ENCODE results near the gene FHIT. TPM values are rescaled to one million over a fixed set of nuclear protein-coding genes. Genes with fewer than 3 reads are reported as not detected.

FHIT gene
- total RNA-seq, 2 experiments from 2014 or later: 9.6 to 9.7 TPM

- no peaks in the 10 kb centered on the region for H3K27me3 Mint-ChIP-seq
- H3K27ac Mint-ChIP-seq: no peak overlapping the region
- ChIA-PET POLR2A (no interaction called here), CTCF (no interaction called here)
- no peaks in the 10 kb centered on the region for H3K36me3 Mint-ChIP-seq (ENCODE audit: low read depth)
- H3K9me3 Mint-ChIP-seq: no peaks in the 10 kb centered on the region
- no peaks in the 10 kb centered on the region for H3K4me1 Mint-ChIP-seq
- DNase-seq: no peak
- H3K4me3 Mint-ChIP-seq: no peak overlapping the region
Observed at GRCh38 chr3:60322298-60322856, 928.9 kb downstream of the FHIT start.

- no peak for DNase-seq
- H3K9me3 Mint-ChIP-seq: peaks cover 4% of the 10 kb centered on the region
- no peak overlapping the region for H3K27ac Mint-ChIP-seq
Observed at GRCh38 chr3:60319179-60319858, 931.9 kb downstream of the FHIT start.

GRCh38 chr3:60316121-60316797 is 935.0 kb downstream of the FHIT start:
- no peak for DNase-seq
- POLR2A ChIA-PET: no interaction called here
- no peaks in the 10 kb centered on the region for H3K36me3 Mint-ChIP-seq (ENCODE audit: low read depth)
- peaks cover 4% of the 10 kb centered on the region for H3K9me3 Mint-ChIP-seq
- H3K27ac Mint-ChIP-seq: no peak overlapping the region
- no peaks in the 10 kb centered on the region for H3K27me3 Mint-ChIP-seq
- CTCF ChIA-PET: no interaction called here
- H3K4me3 Mint-ChIP-seq: no peak overlapping the region
- no peaks in the 10 kb centered on the region for H3K4me1 Mint-ChIP-seq

More at GRCh38 chr3:60319179-60319858, 931.9 kb downstream of the FHIT start:
- Mint-ChIP-seq H3K27me3 (no peaks in the 10 kb centered on the region), H3K4me1 (no peaks in the 10 kb centered on the region), H3K36me3 (ENCODE audit: low read depth) (no peaks in the 10 kb centered on the region), H3K4me3 (no peak overlapping the region)
- POLR2A ChIA-PET: no interaction called here
- CTCF ChIA-PET: no interaction called here

- Mint-ChIP-seq H3K36me3 (ENCODE audit: low read depth) (no peaks in the 10 kb centered on the region), H3K4me1 (no peaks in the 10 kb centered on the region), H3K27me3 (no peaks in the 10 kb centered on the region), H3K4me3 (no peak overlapping the region), H3K27ac (no peak overlapping the region), H3K9me3 (peaks cover 4% of the 10 kb centered on the region)
- ChIA-PET POLR2A (no interaction called here), CTCF (no interaction called here)
- no peak for DNase-seq
Observed at GRCh38 chr3:60313951-60314461, 937.2 kb downstream of the FHIT start.

- ChIA-PET CTCF (no interaction called here), POLR2A (no interaction called here)
- Mint-ChIP-seq H3K4me3 (no peak overlapping the region), H3K9me3 (peaks cover 4% of the 10 kb centered on the region), H3K36me3 (ENCODE audit: low read depth) (no peaks in the 10 kb centered on the region), H3K4me1 (no peaks in the 10 kb centered on the region), H3K27me3 (no peaks in the 10 kb centered on the region), H3K27ac (no peak overlapping the region)
- no peak for DNase-seq
Observed at GRCh38 chr3:60313231-60313798, 937.9 kb downstream of the FHIT start.

- H3K4me1 Mint-ChIP-seq: no peaks in the 10 kb centered on the region
- CTCF ChIA-PET: no interaction called here
- no peak overlapping the region for H3K27ac Mint-ChIP-seq
- no peak for DNase-seq
- no peaks in the 10 kb centered on the region for H3K9me3 Mint-ChIP-seq
- no peak overlapping the region for H3K4me3 Mint-ChIP-seq
- H3K36me3 Mint-ChIP-seq (ENCODE audit: low read depth): no peaks in the 10 kb centered on the region
- H3K27me3 Mint-ChIP-seq: no peaks in the 10 kb centered on the region
- POLR2A ChIA-PET: no interaction called here
Observed at GRCh38 chr3:60309539-60310268, 941.5 kb downstream of the FHIT start.

GRCh38 chr3:60308808-60309207 is 942.4 kb downstream of the FHIT start:
- Mint-ChIP-seq H3K27me3 (no peaks in the 10 kb centered on the region), H3K36me3 (ENCODE audit: low read depth) (no peaks in the 10 kb centered on the region)
- POLR2A ChIA-PET: no interaction called here

GRCh38 chr3:60307562-60308199 is 943.6 kb downstream of the FHIT start:
- no peaks in the 10 kb centered on the region for H3K9me3 Mint-ChIP-seq
- H3K27me3 Mint-ChIP-seq: no peaks in the 10 kb centered on the region
- no peaks in the 10 kb centered on the region for H3K4me1 Mint-ChIP-seq
- DNase-seq: no peak
- CTCF ChIA-PET: no interaction called here
- no peak overlapping the region for H3K27ac Mint-ChIP-seq
- H3K36me3 Mint-ChIP-seq (ENCODE audit: low read depth): no peaks in the 10 kb centered on the region
- POLR2A ChIA-PET: no interaction called here
- H3K4me3 Mint-ChIP-seq: no peak overlapping the region

More at GRCh38 chr3:60308808-60309207, 942.4 kb downstream of the FHIT start:
- CTCF ChIA-PET: no interaction called here
- Mint-ChIP-seq H3K27ac (no peak overlapping the region), H3K4me3 (no peak overlapping the region), H3K4me1 (no peaks in the 10 kb centered on the region), H3K9me3 (no peaks in the 10 kb centered on the region)
- no peak for DNase-seq

- H3K27ac Mint-ChIP-seq: no peak overlapping the region
- CTCF ChIA-PET: no interaction called here
Observed at GRCh38 chr3:60304112-60304511, 947.1 kb downstream of the FHIT start.

GRCh38 chr3:60303160-60303559 is 948.1 kb downstream of the FHIT start:
- peaks cover 5% of the 10 kb centered on the region for H3K9me3 Mint-ChIP-seq
- no peaks in the 10 kb centered on the region for H3K4me1 Mint-ChIP-seq
- no peaks in the 10 kb centered on the region for H3K27me3 Mint-ChIP-seq
- H3K27ac Mint-ChIP-seq: no peak overlapping the region
- ChIA-PET POLR2A (no interaction called here), CTCF (no interaction called here)
- H3K36me3 Mint-ChIP-seq (ENCODE audit: low read depth): no peaks in the 10 kb centered on the region
- no peak for DNase-seq
- no peak overlapping the region for H3K4me3 Mint-ChIP-seq

More at GRCh38 chr3:60304112-60304511, 947.1 kb downstream of the FHIT start:
- POLR2A ChIA-PET: interaction anchor here (0.7 kb wide), 1 partner anchor 838 kb away, joined by 3 read pairs; no protein-coding TSS in a partner anchor
- no peaks in the 10 kb centered on the region for H3K27me3 Mint-ChIP-seq
- H3K9me3 Mint-ChIP-seq: peaks cover 3% of the 10 kb centered on the region
- no peak for DNase-seq
- no peaks in the 10 kb centered on the region for H3K4me1 Mint-ChIP-seq
- H3K36me3 Mint-ChIP-seq (ENCODE audit: low read depth): no peaks in the 10 kb centered on the region
- no peak overlapping the region for H3K4me3 Mint-ChIP-seq

GRCh38 chr3:60301142-60301541 is 950.1 kb downstream of the FHIT start:
- Mint-ChIP-seq H3K27me3 (no peaks in the 10 kb centered on the region), H3K4me3 (no peak overlapping the region), H3K4me1 (peaks cover 2% of the 10 kb centered on the region), H3K9me3 (peaks cover 5% of the 10 kb centered on the region), H3K27ac (no peak overlapping the region), H3K36me3 (ENCODE audit: low read depth) (no peaks in the 10 kb centered on the region)
- DNase-seq: no peak
- CTCF ChIA-PET: no interaction called here
- POLR2A ChIA-PET: no interaction called here

- ChIA-PET POLR2A (no interaction called here), CTCF (no interaction called here)
- H3K4me3 Mint-ChIP-seq: no peak overlapping the region
- peaks cover 11% of the 10 kb centered on the region for H3K4me1 Mint-ChIP-seq
- H3K27me3 Mint-ChIP-seq: no peaks in the 10 kb centered on the region
- H3K9me3 Mint-ChIP-seq: peaks cover 5% of the 10 kb centered on the region
- no peak for DNase-seq
- no peak overlapping the region for H3K27ac Mint-ChIP-seq
- H3K36me3 Mint-ChIP-seq (ENCODE audit: low read depth): no peaks in the 10 kb centered on the region
Observed at GRCh38 chr3:60298141-60298540, 953.1 kb downstream of the FHIT start.

- Mint-ChIP-seq H3K4me1 (peaks cover 11% of the 10 kb centered on the region), H3K36me3 (ENCODE audit: low read depth) (no peaks in the 10 kb centered on the region), H3K27me3 (no peaks in the 10 kb centered on the region), H3K4me3 (no peak overlapping the region), H3K27ac (no peak overlapping the region), H3K9me3 (peaks cover 2% of the 10 kb centered on the region)
- DNase-seq: no peak
- CTCF ChIA-PET: no interaction called here
- POLR2A ChIA-PET: no interaction called here
Observed at GRCh38 chr3:60294181-60294580, 957.1 kb downstream of the FHIT start.
